ENCODE results near the gene WRNIP1. TPM values are rescaled to one million over a fixed set of nuclear protein-coding genes. Genes with fewer than 3 reads are reported as not detected.

Gene WRNIP1
- total and polyA plus RNA-seq, 9 of the 15 experiments (the other 6 are each of a cell fraction or from before 2014, with no cell fraction given), result 13.2 to 63.6 (median 48.6) TPM

GRCh38 chr6:2738373-2738979, 26.7 kb upstream of the WRNIP1 start (continued):
- TF ChIP-seq ETS1 (conservative IDR thresholded peaks at IDR 0.05; ENCODE audit: control insufficient read depth, low read depth, low read length) (no peak), NR3C1 (CRISPR knock-in tag; IDR thresholded peaks at IDR 0.05) (no peak), DPF2 (IDR thresholded peaks at IDR 0.05) (0 out of 2 replicates have a peak, but pooled peaks have one; percentile 15), MIER1 (IDR thresholded peaks at IDR 0.05; ENCODE audit: low read depth) (no peak), ASH1L (IDR thresholded peaks at IDR 0.05; ENCODE audit: borderline replicate concordance, low read depth, partially characterized antibody) (no peak), ZBTB7A (IDR thresholded peaks at IDR 0.05; ENCODE audit: borderline replicate concordance, control insufficient read depth, low read depth, low read length) (no peak), ELF2 (CRISPR knock-in tag; IDR thresholded peaks at IDR 0.05) (no peak), EP400 (IDR thresholded peaks at IDR 0.05) (peak; percentile 34; the same call in 1 of the 2 replicates), HEY1 (CRISPR knock-in tag; IDR thresholded peaks at IDR 0.05; ENCODE audit: borderline replicate concordance) (no peak), PKNOX1 (IDR thresholded peaks at IDR 0.05) (no peak), PRDM10 (IDR thresholded peaks at IDR 0.05; ENCODE audit: partially characterized antibody) (no peak), POLR2AphosphoS2 (IDR thresholded peaks at IDR 0.05; ENCODE audit: low read length) (no peak), RBM34 (IDR thresholded peaks at IDR 0.05; ENCODE audit: borderline replicate concordance, insufficient read depth, low read length) (no peak), CC2D1A (IDR thresholded peaks at IDR 0.05) (0 out of 2 replicates have a peak, but pooled peaks have one; percentile 60), ZC3H8 (IDR thresholded peaks at IDR 0.05) (no peak), ZNF316 (IDR thresholded peaks at IDR 0.05) (no peak), GTF2E2 (tag; IDR thresholded peaks at IDR 0.05) (no peak), NCOR1 (IDR thresholded peaks at IDR 0.05) (0 out of 2 replicates have a peak, but pooled peaks have one; percentile 13), ARID1B (IDR thresholded peaks at IDR 0.05) (no peak)
- TF ChIP-seq, protein P1, sequence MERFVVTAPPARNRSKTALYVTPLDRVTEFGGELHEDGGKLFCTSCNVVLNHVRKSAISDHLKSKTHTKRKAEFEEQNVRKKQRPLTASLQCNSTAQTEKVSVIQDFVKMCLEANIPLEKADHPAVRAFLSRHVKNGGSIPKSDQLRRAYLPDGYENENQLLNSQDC (CRISPR knock-in tag; IDR thresholded peaks at IDR 0.05), result no peak
- TF ChIP-seq, protein P2, sequence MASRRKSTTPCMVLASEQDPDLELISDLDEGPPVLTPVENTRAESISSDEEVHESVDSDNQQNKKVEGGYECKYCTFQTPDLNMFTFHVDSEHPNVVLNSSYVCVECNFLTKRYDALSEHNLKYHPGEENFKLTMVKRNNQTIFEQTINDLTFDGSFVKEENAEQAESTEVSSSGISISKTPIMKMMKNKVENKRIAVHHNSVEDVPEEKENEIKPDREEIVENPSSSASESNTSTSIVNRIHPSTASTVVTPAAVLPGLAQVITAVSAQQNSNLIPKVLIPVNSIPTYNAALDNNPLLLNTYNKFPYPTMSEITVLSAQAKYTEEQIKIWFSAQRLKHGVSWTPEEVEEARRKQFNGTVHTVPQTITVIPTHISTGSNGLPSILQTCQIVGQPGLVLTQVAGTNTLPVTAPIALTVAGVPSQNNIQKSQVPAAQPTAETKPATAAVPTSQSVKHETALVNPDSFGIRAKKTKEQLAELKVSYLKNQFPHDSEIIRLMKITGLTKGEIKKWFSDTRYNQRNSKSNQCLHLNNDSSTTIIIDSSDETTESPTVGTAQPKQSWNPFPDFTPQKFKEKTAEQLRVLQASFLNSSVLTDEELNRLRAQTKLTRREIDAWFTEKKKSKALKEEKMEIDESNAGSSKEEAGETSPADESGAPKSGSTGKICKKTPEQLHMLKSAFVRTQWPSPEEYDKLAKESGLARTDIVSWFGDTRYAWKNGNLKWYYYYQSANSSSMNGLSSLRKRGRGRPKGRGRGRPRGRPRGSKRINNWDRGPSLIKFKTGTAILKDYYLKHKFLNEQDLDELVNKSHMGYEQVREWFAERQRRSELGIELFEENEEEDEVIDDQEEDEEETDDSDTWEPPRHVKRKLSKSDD (conservative IDR thresholded peaks at IDR 0.05; ENCODE audit: low read length), result no peak
